H9 (cell line): Measurements from ENCODE around the gene KRT40. TPM values are rescaled to one million over a fixed set of nuclear protein-coding genes. Genes with fewer than 3 reads are reported as not detected.

ENCODE experiments used
- DNase-seq: peaks from one replicate; pipeline ENCODE4 v3.0.0-alpha.2; 2017
- H2AFZ ChIP-seq: one replicate; pipeline ENCODE4 v1.6.1; 2013; ENCODE audit warnings: mild to moderate bottlenecking, low read length, control low read depth, moderate library complexity
- H2AK5ac ChIP-seq: 2 replicates; pipeline ENCODE4 v1.6.1; 2013; ENCODE audit warnings: low read length, control low read depth, mixed read lengths; ENCODE audit not compliant: insufficient read length
- H2BK120ac ChIP-seq: one replicate; pipeline ENCODE4 v1.6.1; 2013; ENCODE audit warnings: low read depth, mild to moderate bottlenecking, low read length, control low read depth, inconsistent platforms; ENCODE audit not compliant: poor library complexity, severe bottlenecking
- H2BK12ac ChIP-seq: 2 replicates; pipeline ENCODE4 v1.6.1; 2013; ENCODE audit warnings: low read length, control low read depth, mixed read lengths, low read depth; ENCODE audit not compliant: insufficient read length
- H2BK15ac ChIP-seq: 2 replicates; pipeline ENCODE4 v1.6.1; 2013; ENCODE audit warnings: low read depth, low read length, control low read depth
- H2BK20ac ChIP-seq: one replicate; pipeline ENCODE4 v1.6.1; 2013; ENCODE audit warnings: low read depth, mild to moderate bottlenecking, low read length, control low read depth, inconsistent platforms; ENCODE audit not compliant: poor library complexity, severe bottlenecking
- H2BK5ac ChIP-seq: 2 replicates; pipeline ENCODE4 v1.6.1; 2013; ENCODE audit warnings: low read length, control low read depth, mixed read lengths; ENCODE audit not compliant: insufficient read length
- H3K14ac ChIP-seq: 2 replicates; pipeline ENCODE4 v1.6.1; 2013; ENCODE audit warnings: low read length, control low read depth; ENCODE audit not compliant: insufficient read depth
- H3K18ac ChIP-seq: 2 replicates; pipeline ENCODE4 v1.6.1; 2013; ENCODE audit warnings: low read depth, mild to moderate bottlenecking, mixed read lengths, low read length, control low read depth; ENCODE audit not compliant: insufficient read length
- H3K23ac ChIP-seq: 2 replicates; pipeline ENCODE4 v1.6.1; 2013; ENCODE audit warnings: low read length, control low read depth, mixed read lengths, low read depth; ENCODE audit not compliant: insufficient read length
- H3K23me2 ChIP-seq: 2 replicates; pipeline ENCODE4 v1.6.1; 2013; ENCODE audit warnings: low read depth, mild to moderate bottlenecking, mixed read lengths, low read length, control low read depth; ENCODE audit not compliant: insufficient read length, poor library complexity, severe bottlenecking
- H3K27ac ChIP-seq: 2 replicates; pipeline ENCODE4 v1.5.1; 2013; ENCODE audit warnings: low read length, control low read depth, mixed read lengths, low read depth; ENCODE audit not compliant: insufficient read length
- H3K27me3 ChIP-seq: 2 replicates; pipeline ENCODE4 v1.6.1; 2013; ENCODE audit warnings: low read length, control low read depth, inconsistent platforms; ENCODE audit not compliant: insufficient read depth
- H3K4ac ChIP-seq: 2 replicates; pipeline ENCODE4 v1.6.1; 2013; ENCODE audit warnings: low read depth, mild to moderate bottlenecking, control low read depth, inconsistent platforms, low read length, moderate library complexity
- H3K4me1 ChIP-seq: 2 replicates; pipeline ENCODE4 v1.6.1; 2013; ENCODE audit warnings: low read length, control low read depth, inconsistent platforms; ENCODE audit not compliant: insufficient read depth
- H3K4me2 ChIP-seq: 2 replicates; pipeline ENCODE4 v1.6.1; 2013; ENCODE audit warnings: low read length, control low read depth, mixed read lengths; ENCODE audit not compliant: insufficient read length, insufficient read depth
- H3K56ac ChIP-seq: 2 replicates; pipeline ENCODE4 v1.6.1; 2013; ENCODE audit warnings: low read depth, mild to moderate bottlenecking, mixed read lengths, low read length, control low read depth; ENCODE audit not compliant: insufficient read length
- H3K79me1 ChIP-seq: 2 replicates; pipeline ENCODE4 v1.6.1; 2013; ENCODE audit warnings: low read depth, mild to moderate bottlenecking, moderate library complexity, low read length, control low read depth, inconsistent platforms; ENCODE audit not compliant: insufficient read depth, poor library complexity, severe bottlenecking
- H3K79me2 ChIP-seq: 2 replicates; pipeline ENCODE4 v1.6.1; 2013; ENCODE audit warnings: low read length, control low read depth, inconsistent platforms; ENCODE audit not compliant: insufficient read depth
- H3K9ac ChIP-seq: 2 replicates; pipeline ENCODE4 v1.6.1; 2013; ENCODE audit warnings: low read length, control low read depth, mixed read lengths; ENCODE audit not compliant: insufficient read length; ENCODE audit errors: extremely low read depth
- H3K9me3 ChIP-seq: one replicate; pipeline ENCODE4 v1.6.1; 2013; ENCODE audit warnings: low read depth, low read length, inconsistent platforms; ENCODE audit not compliant: control insufficient read depth
- H3T11ph ChIP-seq: one replicate; pipeline ENCODE4 v1.6.1; 2013; ENCODE audit warnings: mild to moderate bottlenecking, low read length, control low read depth, inconsistent platforms
- H4K20me1 ChIP-seq: one replicate; pipeline ENCODE4 v1.6.1; 2013; ENCODE audit not compliant: control insufficient read depth, insufficient read length, insufficient read depth
- H4K5ac ChIP-seq: 2 replicates; pipeline ENCODE4 v1.6.1; 2013; ENCODE audit warnings: low read depth, mild to moderate bottlenecking, mixed read lengths, low read length, control low read depth; ENCODE audit not compliant: insufficient read length
- H4K8ac ChIP-seq: replicated peaks from 2 replicates; pipeline ENCODE4 v1.6.1; 2013; ENCODE audit warnings: low read length, control low read depth, mixed read lengths, low read depth; ENCODE audit not compliant: insufficient read length
- H4K91ac ChIP-seq: 2 replicates; pipeline ENCODE4 v1.6.1; 2013; ENCODE audit warnings: low read depth, mild to moderate bottlenecking, moderate library complexity, mixed read lengths, low read length, control low read depth; ENCODE audit not compliant: insufficient read length
- H3K27ac Mint-ChIP-seq, 3 experiments: 2 replicates in 2 of 3; 3 replicates in 1 of 3; pipeline ENCODE4 v1.8.0; 2020 to 2021; ENCODE audit warnings: mixed read lengths in 3 of 3, mild to moderate bottlenecking in 1 of 3, moderate library complexity in 1 of 3
- H3K27me3 Mint-ChIP-seq: 2 replicates; pipeline ENCODE4 v1.8.0; 2021; ENCODE audit warnings: low read depth, mild to moderate bottlenecking, moderate library complexity, mixed read lengths
- H3K36me3 Mint-ChIP-seq, 3 experiments: 2 replicates in 2 of 3; 3 replicates in 1 of 3; pipeline ENCODE4 v1.8.0; 2020 to 2021; ENCODE audit warnings: low read depth in 3 of 3, mixed read lengths in 3 of 3; ENCODE audit not compliant: insufficient read depth in 1 of 3
- H3K4me1 Mint-ChIP-seq, 2 experiments: 2 replicates each; pipeline ENCODE4 v1.8.0; 2020; ENCODE audit warnings: mixed read lengths in 2 of 2
- H3K4me3 Mint-ChIP-seq, 2 experiments: 2 replicates in 1 of 2; 3 replicates in 1 of 2; pipeline ENCODE4 v1.8.0; 2020 to 2021; ENCODE audit warnings: mild to moderate bottlenecking in 2 of 2, mixed read lengths in 2 of 2, moderate library complexity in 1 of 2
- H3K9me3 Mint-ChIP-seq, 2 experiments: 2 replicates in 1 of 2; 3 replicates in 1 of 2; pipeline ENCODE4 v1.8.0; 2020; ENCODE audit warnings: mild to moderate bottlenecking in 2 of 2, mixed read lengths in 2 of 2, moderate library complexity in 1 of 2
- CTCF ChIP-seq: fragments of 200-600 bp; sonication (generic); conservative IDR thresholded peaks from 3 replicates; pipeline ENCODE4 v1.8.0; 2021; ENCODE audit warnings: antibody characterized with exemption, mild to moderate bottlenecking
- WGBS: extraction: QIAGEN DNeasy Blood & Tissue Kit; methylation state at CpG from one replicate; pipeline ENCODE4 v1.1.7; 2013; ENCODE audit warnings: missing lambda C conversion rate, low lambda C conversion rate, mixed read lengths; ENCODE audit not compliant: insufficient read length; ENCODE audit errors: extremely low coverage; 5-methylcytosine and 5-hydroxymethylcytosine counted together
- total RNA-seq: library from RNA; stranded (reverse); gene quantifications from 2 replicates; pipeline ENCODE4 v1.2.1, GENCODE V29; 2021

The KRT40 gene
- total RNA-seq, 1 experiment from 2014 or later = not detected

GRCh38 chr17:40978575-40979151 lies 5.5 kb downstream of the KRT40 start:
- no peak overlapping the region for H4K8ac ChIP-seq
- H3K9me3 Mint-ChIP-seq = no peaks in the 10 kb centered on the region
- no peak overlapping the region for H3K4me3 Mint-ChIP-seq
- H3K4me1 Mint-ChIP-seq = peaks cover 11 to 14% of the 10 kb centered on the region in 2 experiments
- no peak overlapping the region for H4K91ac ChIP-seq
- no peak overlapping the region for H3K27ac ChIP-seq
- H3K27me3 Mint-ChIP-seq = no peaks in the 10 kb centered on the region; the same call in 1 of the 2 replicates
- no peak overlapping the region for H2AFZ ChIP-seq
- no peak overlapping the region for H2BK15ac ChIP-seq
- H2BK20ac ChIP-seq = no peak overlapping the region
- no peak overlapping the region for H3K23ac ChIP-seq
- H3K14ac ChIP-seq = no peak overlapping the region; the same call in 1 of the 2 replicates
- H2BK5ac ChIP-seq = no peak overlapping the region
- no peak for TF ChIP-seq CTCF
- no peaks in the 10 kb centered on the region for H3K9me3 ChIP-seq
- no peaks in the 10 kb centered on the region for H3K36me3 Mint-ChIP-seq
- no peaks in the 10 kb centered on the region for H3K79me1 ChIP-seq
- no peak overlapping the region for H3K18ac ChIP-seq
- no peak overlapping the region for H3K9ac ChIP-seq
- H3K79me2 ChIP-seq = no peaks in the 10 kb centered on the region
- H4K5ac ChIP-seq = no peak overlapping the region
- no CpG with 5 or more reads among the region's 13 CpGs for WGBS
- no peak overlapping the region for H2AK5ac ChIP-seq
- H3K56ac ChIP-seq = no peak overlapping the region
- H3K27ac Mint-ChIP-seq = peak overlapping the region in 2 of 3 experiments; percentile 47 to 92; a peak in 2 of 7 replicates
- no peak overlapping the region for H3K4me2 ChIP-seq
- no peaks in the 10 kb centered on the region for H3K27me3 ChIP-seq
- no peaks in the 10 kb centered on the region for H4K20me1 ChIP-seq
- no peaks in the 10 kb centered on the region; the same call in 1 of the 2 replicates for H3K4me1 ChIP-seq
- no peak overlapping the region for H3K4ac ChIP-seq
- no peak overlapping the region for H2BK120ac ChIP-seq
- H3T11ph ChIP-seq = no peak overlapping the region
- DNase-seq = no peak
- no peak overlapping the region for H2BK12ac ChIP-seq
- no peaks in the 10 kb centered on the region for H3K23me2 ChIP-seq
